ES-I3 (cell line): Measurements from ENCODE around the gene CCDC191.

Experiments used
- H3K36me3 ChIP-seq: 2 replicates; pipeline ENCODE4 v1.6.1; 2013; ENCODE audit warnings: mild to moderate bottlenecking, low read length, control low read depth, moderate library complexity; ENCODE audit not compliant: insufficient read depth
- H3K4me1 ChIP-seq: 2 replicates; pipeline ENCODE4 v1.6.1; 2013; ENCODE audit warnings: mild to moderate bottlenecking, control low read depth, low read length; ENCODE audit not compliant: insufficient read depth
- H3K9ac ChIP-seq: 2 replicates; pipeline ENCODE4 v1.6.1; 2013; ENCODE audit warnings: low read depth, mild to moderate bottlenecking, low read length, moderate library complexity
- H3K9me3 ChIP-seq: 2 replicates; pipeline ENCODE4 v1.6.1; 2013; ENCODE audit warnings: mild to moderate bottlenecking, low read length, moderate library complexity; ENCODE audit not compliant: control insufficient read depth, insufficient read depth

CCDC191 gene

GRCh38 chr3:114026331-114026730 is 30.0 kb downstream of the CCDC191 start:
- H3K36me3 ChIP-seq = no peaks in the 10 kb centered on the region
- H3K9me3 ChIP-seq = no peaks in the 10 kb centered on the region
- H3K9ac ChIP-seq = no peak overlapping the region
- peaks cover 7% of the 10 kb centered on the region for H3K4me1 ChIP-seq

GRCh38 chr3:114025451-114025850 is 30.9 kb downstream of the CCDC191 start:
- H3K4me1 ChIP-seq = peaks cover 5% of the 10 kb centered on the region
- no peak overlapping the region for H3K9ac ChIP-seq
- H3K9me3 ChIP-seq = no peaks in the 10 kb centered on the region
- H3K36me3 ChIP-seq = no peaks in the 10 kb centered on the region

GRCh38 chr3:114022145-114022802 is 34.1 kb downstream of the CCDC191 start:
- no peak overlapping the region for H3K9ac ChIP-seq

GRCh38 chr3:114020907-114021306 is 35.4 kb downstream of the CCDC191 start:
- Histone ChIP-seq H3K9ac (no peak overlapping the region), H3K36me3 (no peaks in the 10 kb centered on the region), H3K9me3 (no peaks in the 10 kb centered on the region), H3K4me1 (peaks cover 4% of the 10 kb centered on the region)

More at GRCh38 chr3:114022145-114022802, 34.1 kb downstream of the CCDC191 start:
- peaks cover 4% of the 10 kb centered on the region for H3K4me1 ChIP-seq
- H3K36me3 ChIP-seq = no peaks in the 10 kb centered on the region
- H3K9me3 ChIP-seq = no peaks in the 10 kb centered on the region

GRCh38 chr3:114019486-114019885 is 36.8 kb downstream of the CCDC191 start:
- Histone ChIP-seq H3K9me3 (no peaks in the 10 kb centered on the region), H3K4me1 (peaks cover 4% of the 10 kb centered on the region), H3K9ac (no peak overlapping the region), H3K36me3 (no peaks in the 10 kb centered on the region)

GRCh38 chr3:114014211-114014610 is 42.1 kb downstream of the CCDC191 start:
- Histone ChIP-seq H3K9me3 (no peaks in the 10 kb centered on the region), H3K36me3 (no peaks in the 10 kb centered on the region), H3K9ac (no peak overlapping the region), H3K4me1 (no peaks in the 10 kb centered on the region)

GRCh38 chr3:114011059-114011797 is 45.1 kb downstream of the CCDC191 start:
- Histone ChIP-seq H3K9ac (no peak overlapping the region), H3K9me3 (no peaks in the 10 kb centered on the region), H3K36me3 (no peaks in the 10 kb centered on the region), H3K4me1 (no peaks in the 10 kb centered on the region)

GRCh38 chr3:114005481-114005880 is 50.8 kb downstream of the CCDC191 start:
- Histone ChIP-seq H3K9ac (no peak overlapping the region), H3K4me1 (no peaks in the 10 kb centered on the region), H3K9me3 (no peaks in the 10 kb centered on the region), H3K36me3 (no peaks in the 10 kb centered on the region)

- no peaks in the 10 kb centered on the region for H3K4me1 ChIP-seq
- no peaks in the 10 kb centered on the region for H3K9me3 ChIP-seq
- H3K9ac ChIP-seq = no peak overlapping the region
- H3K36me3 ChIP-seq = no peaks in the 10 kb centered on the region
These were observed 70.8 kb downstream of the CCDC191 start for GRCh38 chr3:113985541-113985940.

- H3K9ac ChIP-seq = no peak overlapping the region
- no peaks in the 10 kb centered on the region for H3K4me1 ChIP-seq
- no peaks in the 10 kb centered on the region for H3K36me3 ChIP-seq
- no peaks in the 10 kb centered on the region for H3K9me3 ChIP-seq
These were observed 72.8 kb downstream of the CCDC191 start for GRCh38 chr3:113983544-113983943.

GRCh38 chr3:113981803-113982202 is 74.5 kb downstream of the CCDC191 start:
- no peak overlapping the region for H3K9ac ChIP-seq
- no peaks in the 10 kb centered on the region for H3K9me3 ChIP-seq
- no peaks in the 10 kb centered on the region for H3K36me3 ChIP-seq
- no peaks in the 10 kb centered on the region for H3K4me1 ChIP-seq

- no peaks in the 10 kb centered on the region for H3K36me3 ChIP-seq
- no peak overlapping the region for H3K9ac ChIP-seq
- no peaks in the 10 kb centered on the region for H3K9me3 ChIP-seq
- no peaks in the 10 kb centered on the region for H3K4me1 ChIP-seq
These were observed 76.4 kb downstream of the CCDC191 start for GRCh38 chr3:113979916-113980315.

- no peaks in the 10 kb centered on the region for H3K4me1 ChIP-seq
- no peak overlapping the region for H3K9ac ChIP-seq
- H3K36me3 ChIP-seq = no peaks in the 10 kb centered on the region
- H3K9me3 ChIP-seq = 0 out of 2 replicates have a peak, but pooled peaks cover 10% of the 10 kb centered on the region
These were observed 78.5 kb downstream of the CCDC191 start for GRCh38 chr3:113977822-113978221.

GRCh38 chr3:113968986-113969385 is 87.3 kb downstream of the CCDC191 start:
- Histone ChIP-seq H3K4me1 (no peaks in the 10 kb centered on the region), H3K36me3 (no peaks in the 10 kb centered on the region), H3K9ac (no peak overlapping the region), H3K9me3 (0 out of 2 replicates have a peak, but pooled peaks cover 8% of the 10 kb centered on the region)

GRCh38 chr3:113966172-113966571 is 90.2 kb downstream of the CCDC191 start:
- no peaks in the 10 kb centered on the region for H3K9me3 ChIP-seq
- H3K4me1 ChIP-seq = peaks cover 5% of the 10 kb centered on the region; the same call in 1 of the 2 replicates
- no peaks in the 10 kb centered on the region for H3K36me3 ChIP-seq
- no peak overlapping the region for H3K9ac ChIP-seq
